ENCODE results near the gene PIK3C2G. TPM values are rescaled to one million over a fixed set of nuclear protein-coding genes. Genes with fewer than 3 reads are reported as not detected.

PIK3C2G gene
- polyA plus RNA-seq, 2 of the 4 experiments (the other 2 are of a cell fraction): 0.01 TPM; not detected in 1

- ChIA-PET POLR2A (no interaction called here), CTCF (interaction anchor here (0.5 kb wide), 1 partner anchor 642 kb away, joined by 3 read pairs; no protein-coding TSS in a partner anchor)
- H3K4me1 ChIP-seq: no peaks in the 10 kb centered on the region
- no peak overlapping the region for H3K27ac ChIP-seq
- TF ChIP-seq FOSB (CRISPR knock-in tag; IDR thresholded peaks at IDR 0.05): no peak
- no peak for TF ChIP-seq EHF (CRISPR knock-in tag; IDR thresholded peaks at IDR 0.05)
- no peak for TF ChIP-seq RARB (CRISPR knock-in tag; IDR thresholded peaks at IDR 0.05)
- TF ChIP-seq TFCP2L1 (CRISPR knock-in tag; IDR thresholded peaks at IDR 0.05): no peak
- no peak for TF ChIP-seq EP300 (IDR thresholded peaks at IDR 0.05)
- TF ChIP-seq, protein P1, sequence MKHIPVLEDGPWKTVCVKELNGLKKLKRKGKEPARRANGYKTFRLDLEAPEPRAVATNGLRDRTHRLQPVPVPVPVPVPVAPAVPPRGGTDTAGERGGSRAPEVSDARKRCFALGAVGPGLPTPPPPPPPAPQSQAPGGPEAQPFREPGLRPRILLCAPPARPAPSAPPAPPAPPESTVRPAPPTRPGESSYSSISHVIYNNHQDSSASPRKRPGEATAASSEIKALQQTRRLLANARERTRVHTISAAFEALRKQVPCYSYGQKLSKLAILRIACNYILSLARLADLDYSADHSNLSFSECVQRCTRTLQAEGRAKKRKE (CRISPR knock-in tag; IDR thresholded peaks at IDR 0.05; ENCODE audit: low read depth): no peak
- no peak for TF ChIP-seq HMGXB4 (CRISPR knock-in tag; IDR thresholded peaks at IDR 0.05; ENCODE audit: borderline replicate concordance)
- TF ChIP-seq CBX8 (IDR thresholded peaks at IDR 0.05): no peak
- no peak for TF ChIP-seq KDM1A (IDR thresholded peaks at IDR 0.05; ENCODE audit: low read depth)
- TF ChIP-seq FOXS1 (CRISPR knock-in tag; IDR thresholded peaks at IDR 0.05): no peak
- TF ChIP-seq, protein P2, sequence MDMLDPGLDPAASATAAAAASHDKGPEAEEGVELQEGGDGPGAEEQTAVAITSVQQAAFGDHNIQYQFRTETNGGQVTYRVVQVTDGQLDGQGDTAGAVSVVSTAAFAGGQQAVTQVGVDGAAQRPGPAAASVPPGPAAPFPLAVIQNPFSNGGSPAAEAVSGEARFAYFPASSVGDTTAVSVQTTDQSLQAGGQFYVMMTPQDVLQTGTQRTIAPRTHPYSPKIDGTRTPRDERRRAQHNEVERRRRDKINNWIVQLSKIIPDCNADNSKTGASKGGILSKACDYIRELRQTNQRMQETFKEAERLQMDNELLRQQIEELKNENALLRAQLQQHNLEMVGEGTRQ (IDR thresholded peaks at IDR 0.05): no peak
- TF ChIP-seq RAD21 (conservative IDR thresholded peaks at IDR 0.05 in 1 of 2, IDR thresholded peaks at IDR 0.05 in 1 of 2): no peak
- TF ChIP-seq, protein P3, sequence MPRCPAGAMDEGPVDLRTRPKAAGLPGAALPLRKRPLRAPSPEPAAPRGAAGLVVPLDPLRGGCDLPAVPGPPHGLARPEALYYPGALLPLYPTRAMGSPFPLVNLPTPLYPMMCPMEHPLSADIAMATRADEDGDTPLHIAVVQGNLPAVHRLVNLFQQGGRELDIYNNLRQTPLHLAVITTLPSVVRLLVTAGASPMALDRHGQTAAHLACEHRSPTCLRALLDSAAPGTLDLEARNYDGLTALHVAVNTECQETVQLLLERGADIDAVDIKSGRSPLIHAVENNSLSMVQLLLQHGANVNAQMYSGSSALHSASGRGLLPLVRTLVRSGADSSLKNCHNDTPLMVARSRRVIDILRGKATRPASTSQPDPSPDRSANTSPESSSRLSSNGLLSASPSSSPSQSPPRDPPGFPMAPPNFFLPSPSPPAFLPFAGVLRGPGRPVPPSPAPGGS (IDR thresholded peaks at IDR 0.05): no peak
- no peak for TF ChIP-seq REST (IDR thresholded peaks at IDR 0.05)
- TF ChIP-seq NPAS2 (CRISPR knock-in tag; IDR thresholded peaks at IDR 0.05; ENCODE audit: borderline replicate concordance): no peak
- 32% methylated on average over 1 of the region's 1 CpG for WGBS (ENCODE audit: missing lambda C conversion rate)
- H3K9me3 ChIP-seq: no peaks in the 10 kb centered on the region; the same call in 2 of the 3 replicates
- ATAC-seq (no peak), FAIRE-seq (no peak), DNase-seq (ENCODE audit: low read depth in 1 of 2, low spot score in 1 of 2) (no peak)
- H3K4me2 ChIP-seq: no peak overlapping the region
- H3K4me3 ChIP-seq: no peak overlapping the region
Observed at GRCh38 chr12:18629916-18630315, 368.6 kb downstream of the PIK3C2G start.

DNA sequence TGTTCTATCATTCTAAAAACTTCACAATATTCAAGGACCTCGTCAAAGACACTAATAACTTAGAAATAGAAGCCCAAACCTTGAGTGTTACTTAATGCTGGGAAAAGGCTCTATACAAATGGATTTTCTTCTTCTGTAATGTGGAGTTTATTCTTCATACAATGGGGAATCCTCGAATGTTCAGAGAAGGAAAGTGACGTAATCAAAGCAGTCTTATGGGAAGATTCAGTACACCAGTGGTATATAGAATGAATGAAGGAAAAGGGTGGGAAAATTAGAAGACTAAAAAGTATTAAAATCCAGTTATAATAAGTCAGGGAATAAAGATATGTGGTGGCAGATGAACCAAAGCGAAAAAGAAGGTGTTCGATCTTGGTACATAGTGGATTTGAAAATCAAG is 370.0 kb downstream of the PIK3C2G start:
- no peak overlapping the region for H3K4me3 ChIP-seq
- ATAC-seq (no peak), FAIRE-seq (no peak), DNase-seq (ENCODE audit: low read depth in 1 of 2, low spot score in 1 of 2) (no peak)
- H3K9me3 ChIP-seq: no peaks in the 10 kb centered on the region; the same call in 2 of the 3 replicates
- no peaks in the 10 kb centered on the region for H3K4me1 ChIP-seq
- CTCF ChIA-PET: no interaction called here
- H3K27ac ChIP-seq: no peak overlapping the region
- 43% methylated on average over 5 of the region's 5 CpGs for WGBS (ENCODE audit: missing lambda C conversion rate)
- POLR2A ChIA-PET: no interaction called here
- H3K4me2 ChIP-seq: no peak overlapping the region
- no peak for TF ChIP-seq FOXS1 (CRISPR knock-in tag; IDR thresholded peaks at IDR 0.05)
- no peak for TF ChIP-seq JUN (IDR thresholded peaks at IDR 0.05)
- TF ChIP-seq TFCP2L1 (CRISPR knock-in tag; IDR thresholded peaks at IDR 0.05): no peak
- no peak for TF ChIP-seq HOXB5 (CRISPR knock-in tag; IDR thresholded peaks at IDR 0.05)
- no peak for TF ChIP-seq RAD21 (conservative IDR thresholded peaks at IDR 0.05 in 1 of 2, IDR thresholded peaks at IDR 0.05 in 1 of 2)
